Inflammatory macrophage treated with lipopolysaccharide for 1 hour (primary cell): ENCODE measurements around the gene VASH1.

Source experiments
- DNase-seq, 2 donors: peaks; one replicate each; pipeline ENCODE4 v3.0.0-alpha.2; 2020 to 2022

VASH1 gene

GRCh38 chr14:76742966-76743365 lies 18.3 kb upstream of the VASH1 start:
- DNase-seq = peak in 1 of 2 donors; percentile 48

- DNase-seq = no peak
These were observed 8.5 kb upstream of the VASH1 start for GRCh38 chr14:76752744-76753143.

DNA sequence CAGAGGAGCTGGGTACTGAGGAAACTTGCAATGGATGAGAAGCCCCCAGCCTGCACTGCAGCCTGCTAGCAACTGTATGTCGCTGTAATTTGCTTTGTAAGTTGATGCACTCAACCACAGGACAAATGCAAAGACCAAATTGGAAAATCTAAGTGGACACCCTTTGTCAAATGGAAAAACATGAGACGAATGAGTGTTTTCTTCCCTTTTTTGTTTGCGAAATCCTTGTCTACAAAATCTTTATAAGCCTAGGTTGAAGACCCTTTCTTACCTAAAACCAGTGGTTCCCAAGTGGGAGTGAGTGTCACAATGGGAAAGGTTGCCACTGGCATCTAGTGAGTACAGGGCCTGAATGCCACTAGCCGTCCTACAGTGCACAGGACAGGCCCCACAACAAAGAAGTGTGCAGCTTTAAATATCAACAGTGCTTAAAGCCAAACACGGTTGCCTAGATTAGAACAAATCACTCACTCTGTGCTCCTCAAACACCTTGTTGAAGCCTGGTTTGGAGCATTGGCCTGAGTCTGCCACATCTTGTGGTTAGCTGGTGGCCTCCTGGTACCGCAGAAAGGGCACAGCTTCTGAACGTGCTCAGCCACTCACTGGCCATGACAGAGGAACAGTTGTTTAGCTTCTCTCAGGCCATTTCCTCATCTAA lies 7.6 kb upstream of the VASH1 start:
- DNase-seq = no peak

GRCh38 chr14:76754586-76754985 lies 6.7 kb upstream of the VASH1 start:
- no peak for DNase-seq

GRCh38 chr14:76755610-76756370 lies 5.5 kb upstream of the VASH1 start:
- no peak for DNase-seq

DNA sequence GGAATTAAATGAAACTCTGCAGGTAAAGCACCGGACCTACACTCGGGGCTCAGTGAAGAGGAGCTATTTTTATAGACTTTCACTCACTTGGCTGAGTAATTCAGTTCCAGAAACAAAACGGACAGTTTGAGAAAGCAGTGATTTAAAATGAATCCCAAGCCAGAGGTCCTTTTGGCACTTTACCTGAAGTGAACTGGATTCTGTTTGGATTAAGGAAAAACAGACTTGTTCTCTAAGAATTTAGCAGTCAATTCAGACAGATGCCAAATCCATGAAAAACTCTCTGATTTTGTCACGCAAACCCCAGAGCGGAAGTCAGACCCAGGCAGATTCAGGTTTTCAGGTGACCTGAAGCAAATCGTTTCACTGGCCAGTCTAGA lies 4.9 kb upstream of the VASH1 start:
- DNase-seq = no peak

GRCh38 chr14:76759589-76759988 lies 1.7 kb upstream of the VASH1 start:
- DNase-seq = no peak

- DNase-seq = no peak
These were observed 735 bp upstream of the VASH1 start for GRCh38 chr14:76760331-76761135.

DNA sequence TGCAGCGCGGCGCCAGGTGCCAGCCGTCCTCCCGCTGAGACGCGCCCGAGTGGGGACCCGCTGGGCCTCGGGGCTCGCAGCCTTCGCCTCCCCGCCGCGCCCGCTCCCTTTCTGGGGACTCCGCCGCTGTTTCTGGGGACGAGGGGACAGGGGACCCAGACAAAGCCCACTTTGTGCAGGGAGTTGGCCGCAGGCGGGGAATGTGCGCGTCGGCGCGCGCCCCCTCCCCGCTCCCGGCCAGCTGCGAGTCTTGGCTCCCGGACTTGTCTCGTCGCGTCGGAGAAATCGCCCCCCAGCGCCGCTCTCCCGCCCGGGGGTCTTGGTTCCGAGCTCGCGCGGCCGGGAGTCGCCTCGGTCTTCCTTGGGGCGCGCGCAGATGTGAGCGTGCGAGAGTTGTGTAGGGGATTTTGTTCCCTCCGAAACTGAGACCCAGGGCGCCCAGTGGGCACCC lies 717 bp downstream of the VASH1 start:
- DNase-seq = no peak

DNA sequence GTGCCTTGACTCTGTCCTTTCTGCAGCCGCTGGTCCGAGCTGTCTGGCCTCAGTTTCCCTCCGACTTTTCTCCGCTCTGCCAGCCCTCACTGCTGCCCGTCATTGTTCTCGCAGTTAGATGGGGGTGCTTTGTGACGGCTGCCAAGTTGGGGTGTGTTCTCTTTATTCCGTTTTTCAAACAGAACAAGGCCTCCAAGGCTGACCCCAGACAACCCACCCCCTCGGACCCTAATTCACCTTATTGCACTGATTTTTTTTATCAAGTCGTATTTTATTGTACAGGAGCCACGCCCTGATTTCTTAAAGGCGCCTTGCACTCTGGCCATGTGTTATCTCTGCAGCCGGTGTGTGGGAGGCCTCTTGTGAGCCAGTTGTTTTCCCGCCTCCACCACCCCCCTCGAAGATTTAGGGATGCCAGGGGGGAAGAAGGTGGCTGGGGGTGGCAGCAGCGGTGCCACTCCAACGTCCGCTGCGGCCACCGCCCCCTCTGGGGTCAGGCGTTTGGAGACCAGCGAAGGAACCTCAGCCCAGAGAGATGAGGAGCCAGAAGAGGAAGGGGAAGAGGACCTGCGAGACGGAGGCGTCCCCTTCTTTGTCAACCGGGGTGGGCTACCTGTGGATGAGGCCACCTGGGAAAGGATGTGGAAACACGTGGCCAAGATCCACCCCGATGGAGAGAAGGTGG lies 1.3 kb downstream of the VASH1 start:
- peak in 1 of 2 donors; percentile 26 for DNase-seq

DNA sequence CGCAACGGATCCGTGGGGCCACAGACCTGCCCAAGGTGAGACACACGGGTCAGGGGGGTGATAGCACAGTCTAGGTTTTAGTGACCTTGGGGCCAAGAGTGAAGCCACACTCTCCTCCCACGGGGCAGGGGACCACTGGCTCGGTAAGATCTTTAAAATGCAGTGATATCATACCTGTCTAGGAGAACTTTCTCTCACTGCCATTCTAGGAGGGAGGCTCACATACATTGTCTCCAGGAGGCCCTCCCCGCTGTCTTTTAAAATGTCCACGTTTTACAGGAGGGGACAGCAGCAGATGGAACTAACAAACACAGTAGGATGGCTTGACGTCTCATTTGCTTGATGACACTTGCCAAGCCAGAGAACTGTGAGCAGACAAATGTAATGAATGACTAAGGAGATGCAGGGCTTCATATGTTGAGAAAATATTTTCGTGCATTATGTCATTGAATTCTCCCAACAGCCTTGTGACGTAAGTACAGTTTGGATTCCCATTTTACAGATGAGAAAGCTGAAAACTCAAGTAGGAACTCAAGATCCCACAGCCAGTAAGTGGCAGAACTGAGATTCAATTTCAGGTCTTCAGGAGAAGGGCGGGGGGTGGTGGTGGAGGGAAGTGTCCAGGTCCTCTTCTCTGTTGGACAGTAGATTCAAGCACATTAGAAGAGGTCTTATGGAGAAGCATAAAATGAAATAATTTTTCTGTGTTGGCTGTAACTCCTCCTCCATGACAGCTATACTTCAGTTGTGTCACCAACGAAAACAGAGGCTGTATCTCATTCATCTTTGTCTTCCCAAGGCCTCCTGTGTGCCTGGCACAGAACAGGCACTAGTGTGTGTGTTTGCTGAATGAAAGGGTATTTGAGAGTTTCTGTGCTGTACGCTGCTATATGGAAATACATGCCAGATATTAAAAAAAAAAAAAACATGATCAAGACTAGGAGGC lies 2.1 kb downstream of the VASH1 start:
- peak; percentile 50 to 68 for DNase-seq

DNA sequence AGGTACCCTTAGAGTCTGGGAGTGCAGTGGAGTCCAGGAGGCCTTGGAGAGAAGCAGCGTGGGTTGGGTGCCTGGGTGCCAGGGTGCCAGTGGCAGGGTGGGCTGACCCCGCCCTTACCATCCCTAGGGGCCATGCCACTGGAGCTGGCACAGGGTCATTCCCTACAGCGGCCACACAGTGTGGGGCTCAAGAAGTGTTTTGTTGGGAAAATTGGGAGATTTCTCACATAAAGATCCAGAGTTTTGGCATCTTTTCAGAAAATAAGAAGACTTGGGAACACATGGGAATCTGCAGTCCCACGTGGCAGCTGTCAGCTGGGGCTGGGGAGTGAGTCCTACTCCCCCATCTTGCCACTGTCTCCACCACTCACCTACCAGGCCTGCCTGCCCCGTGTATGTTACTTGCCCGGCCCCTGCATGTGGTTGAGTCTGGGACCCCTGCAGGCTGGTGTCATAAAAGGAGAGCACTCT lies 4.2 kb downstream of the VASH1 start:
- DNase-seq = no peak

- DNase-seq = peak; percentile 88 to 92
These were observed 6.7 kb downstream of the VASH1 start for GRCh38 chr14:76767681-76768656.

DNA sequence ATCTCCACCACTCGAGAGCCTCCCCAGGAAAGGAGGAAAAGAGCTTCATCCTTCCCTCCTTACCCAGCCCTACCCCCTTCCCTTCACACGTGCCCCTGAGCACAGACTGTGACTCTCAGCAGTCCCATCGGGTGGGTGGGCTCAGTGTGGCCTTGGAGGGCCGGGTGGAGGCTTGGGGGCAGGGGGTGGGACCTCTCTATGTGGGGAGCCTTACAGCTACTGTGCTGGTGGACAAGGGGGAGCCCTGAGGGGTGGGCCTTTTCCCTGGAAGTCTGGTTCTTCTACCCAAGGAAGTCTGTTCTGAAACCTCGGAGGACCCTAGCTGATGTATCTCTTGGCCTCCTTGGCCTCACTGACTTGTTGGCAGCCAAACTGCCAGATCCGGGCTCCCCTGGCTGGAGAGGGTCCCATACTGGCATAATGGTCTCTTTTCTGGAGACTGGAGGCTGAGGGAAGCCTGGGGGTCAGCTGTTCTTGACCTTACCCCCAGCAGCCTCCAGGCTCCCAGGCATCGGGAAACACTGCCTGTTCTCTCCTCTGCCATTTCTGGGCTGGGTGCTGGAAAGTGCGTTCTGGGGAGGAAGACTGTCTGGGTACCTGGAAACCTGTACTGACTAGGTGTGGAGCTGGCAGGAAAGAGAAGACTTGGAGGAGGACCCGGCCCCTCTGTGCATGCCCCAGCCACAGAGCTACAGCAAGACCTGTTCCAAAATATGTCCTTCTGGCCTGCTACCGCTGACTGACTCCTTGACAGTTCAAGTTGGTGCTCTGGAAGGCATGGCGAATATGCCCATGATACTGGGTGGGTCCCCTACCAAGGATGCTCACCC lies 7.6 kb downstream of the VASH1 start:
- DNase-seq = no peak

DNA sequence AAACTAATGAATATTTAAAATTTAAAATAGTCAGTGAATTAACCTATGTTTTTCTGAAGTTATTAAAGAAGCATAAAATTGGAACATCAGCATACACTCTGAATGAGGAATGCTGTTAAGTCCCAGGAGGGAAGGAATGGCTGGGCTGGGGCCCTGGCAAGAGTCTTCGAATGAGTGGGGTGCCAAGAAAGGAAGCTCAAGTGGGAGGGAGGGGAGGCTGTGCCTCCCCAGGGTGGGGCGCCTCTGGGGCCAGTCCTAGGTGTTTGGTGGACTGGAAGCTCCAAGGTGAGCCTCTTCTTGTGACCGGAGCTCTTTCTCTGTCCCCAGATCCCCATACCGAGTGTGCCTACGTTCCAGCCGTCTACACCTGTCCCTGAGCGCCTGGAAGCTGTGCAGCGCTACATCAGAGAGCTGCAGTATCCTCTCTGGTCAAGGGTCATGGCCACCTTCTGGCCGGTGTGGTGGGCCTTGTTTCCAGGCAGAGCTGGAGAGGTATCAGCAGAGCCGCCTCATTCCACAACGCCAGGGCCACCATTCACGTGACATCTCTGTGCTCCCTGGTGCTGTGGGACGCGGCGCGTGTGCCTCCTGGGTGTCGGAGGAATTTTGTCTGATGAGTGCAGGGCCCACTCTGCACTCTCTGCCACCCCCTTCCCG lies 8.5 kb downstream of the VASH1 start:
- DNase-seq = no peak

GRCh38 chr14:76770521-76771436 lies 9.5 kb downstream of the VASH1 start:
- no peak for DNase-seq

- DNase-seq = peak in 1 of 2 donors; percentile 24
These were observed 10.2 kb downstream of the VASH1 start for GRCh38 chr14:76771437-76771980.
